Measurements from ENCODE around the gene IL1R2.

Gene IL1R2

GRCh38 chr2:102013206-102014040, 21.7 kb downstream of the IL1R2 start:
- in situ Hi-C loops (cut with HindIII; ENCODE audit: low sequenced_read_pairs), result no loop called here
- no peak overlapping the region for H3K4me3 ChIP-seq (ENCODE audit: low read depth, low read length)
- TF ChIP-seq CTCF (IDR thresholded peaks at IDR 0.05; ENCODE audit: low read depth, low read length, missing control alignments), result no peak
- DNase-seq (ENCODE audit: low read depth), result no peak

GRCh38 chr2:102014041-102014345, 22.2 kb downstream of the IL1R2 start:
- in situ Hi-C loops (cut with HindIII; ENCODE audit: low sequenced_read_pairs), result no loop called here
- DNase-seq (ENCODE audit: low read depth), result no peak
- no peak for TF ChIP-seq CTCF (IDR thresholded peaks at IDR 0.05; ENCODE audit: low read depth, low read length, missing control alignments)
- no peak overlapping the region for H3K4me3 ChIP-seq (ENCODE audit: low read depth, low read length)

GRCh38 chr2:102015399-102015798, 23.6 kb downstream of the IL1R2 start:
- in situ Hi-C loops (cut with HindIII; ENCODE audit: low sequenced_read_pairs), result no loop called here
- no peak overlapping the region for H3K4me3 ChIP-seq (ENCODE audit: low read depth, low read length)
- TF ChIP-seq CTCF (IDR thresholded peaks at IDR 0.05; ENCODE audit: low read depth, low read length, missing control alignments), result no peak
- no peak for DNase-seq (ENCODE audit: low read depth)

- no peak for DNase-seq (ENCODE audit: low read depth)
- H3K4me3 ChIP-seq (ENCODE audit: low read depth, low read length), result no peak overlapping the region
- in situ Hi-C loops (cut with HindIII; ENCODE audit: low sequenced_read_pairs), result no loop called here
- TF ChIP-seq CTCF (IDR thresholded peaks at IDR 0.05; ENCODE audit: low read depth, low read length, missing control alignments), result no peak
These were observed 24.7 kb downstream of the IL1R2 start for GRCh38 chr2:102016399-102016955.

- in situ Hi-C loops (cut with HindIII; ENCODE audit: low sequenced_read_pairs), result no loop called here
- TF ChIP-seq CTCF (IDR thresholded peaks at IDR 0.05; ENCODE audit: low read depth, low read length, missing control alignments), result no peak
- H3K4me3 ChIP-seq (ENCODE audit: low read depth, low read length), result no peak overlapping the region
- no peak for DNase-seq (ENCODE audit: low read depth)
These were observed 27.2 kb downstream of the IL1R2 start for GRCh38 chr2:102018823-102019445.

- peak; percentile 86 for DNase-seq (ENCODE audit: low read depth)
- in situ Hi-C loops (cut with HindIII; ENCODE audit: low sequenced_read_pairs), result no loop called here
- TF ChIP-seq CTCF (IDR thresholded peaks at IDR 0.05; ENCODE audit: low read depth, low read length, missing control alignments), result peak; percentile 98
- H3K4me3 ChIP-seq (ENCODE audit: low read depth, low read length), result no peak overlapping the region
These were observed 28.9 kb downstream of the IL1R2 start for GRCh38 chr2:102020596-102021170.

All from astrocyte of the cerebellum (primary cell).